Fibroblast of upper back skin (primary cell): ENCODE measurements around the gene HOXC12.

Experiments
- DNase-seq: peaks from one replicate; pipeline ENCODE4 v3.0.0-alpha.2; 2013

Gene HOXC12

GRCh38 chr12:53956914-53957536, 2.3 kb downstream of the HOXC12 start:
- no peak for DNase-seq

DNA sequence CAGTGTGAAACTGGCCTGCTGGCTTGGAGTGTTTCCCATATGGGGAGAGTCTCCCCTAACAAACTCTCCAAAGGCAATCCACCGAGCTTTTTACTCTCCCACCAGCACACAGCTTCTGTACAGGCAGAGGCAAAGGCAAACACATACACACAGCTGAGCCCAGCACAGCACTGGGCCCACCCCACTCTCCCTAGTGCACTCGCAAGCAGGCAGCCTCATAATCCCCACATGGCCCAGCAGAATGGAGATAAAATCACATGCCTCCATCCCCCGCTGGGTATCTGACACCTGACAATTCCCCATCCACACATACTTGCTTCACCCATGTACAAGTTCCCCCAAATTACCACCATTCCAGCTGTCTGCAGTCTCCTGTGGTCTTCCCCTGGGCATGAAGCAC, 3.4 kb downstream of the HOXC12 start:
- DNase-seq = no peak

GRCh38 chr12:53959314-53959713, 4.6 kb downstream of the HOXC12 start:
- no peak for DNase-seq

DNA sequence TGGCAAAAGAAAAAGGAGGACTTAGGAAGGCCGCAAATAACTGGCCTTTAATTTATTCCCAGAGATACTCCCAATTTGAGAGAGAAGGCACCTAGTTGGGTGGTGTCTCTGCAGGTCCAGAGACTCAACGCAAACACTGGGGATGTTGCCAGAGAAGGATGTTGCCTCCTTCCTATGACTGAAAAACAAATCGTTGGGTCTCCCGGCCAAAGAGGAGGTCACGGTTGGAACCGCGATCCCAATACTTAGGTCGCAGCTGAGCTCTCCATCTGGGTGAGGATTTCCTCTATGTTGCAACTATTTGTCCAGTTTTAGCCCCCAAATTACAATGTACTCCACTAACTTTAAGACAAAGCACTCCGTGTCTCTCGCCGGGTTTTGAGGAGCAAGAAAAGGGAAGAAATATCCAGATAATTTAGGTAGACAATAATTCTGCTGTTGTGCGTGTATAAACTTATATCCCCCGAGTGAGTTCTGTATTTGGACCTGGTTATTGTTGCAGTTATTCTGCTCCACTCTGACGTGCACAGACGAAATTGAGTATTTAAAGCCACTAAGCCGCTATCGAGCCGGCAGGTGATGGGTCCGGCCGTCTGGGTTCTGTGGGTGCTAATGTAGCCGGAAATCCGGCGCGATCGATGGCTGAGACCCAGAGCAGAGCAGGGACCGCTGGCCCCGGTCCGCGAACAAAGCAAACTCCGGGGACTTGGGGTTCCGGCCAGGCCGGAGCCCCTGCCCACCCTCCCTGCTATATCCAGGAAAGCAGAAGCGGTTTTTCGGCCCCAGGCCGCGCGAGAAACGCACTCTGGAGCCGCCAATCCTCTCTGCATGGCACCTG, 5.7 kb downstream of the HOXC12 start:
- DNase-seq = no peak

DNA sequence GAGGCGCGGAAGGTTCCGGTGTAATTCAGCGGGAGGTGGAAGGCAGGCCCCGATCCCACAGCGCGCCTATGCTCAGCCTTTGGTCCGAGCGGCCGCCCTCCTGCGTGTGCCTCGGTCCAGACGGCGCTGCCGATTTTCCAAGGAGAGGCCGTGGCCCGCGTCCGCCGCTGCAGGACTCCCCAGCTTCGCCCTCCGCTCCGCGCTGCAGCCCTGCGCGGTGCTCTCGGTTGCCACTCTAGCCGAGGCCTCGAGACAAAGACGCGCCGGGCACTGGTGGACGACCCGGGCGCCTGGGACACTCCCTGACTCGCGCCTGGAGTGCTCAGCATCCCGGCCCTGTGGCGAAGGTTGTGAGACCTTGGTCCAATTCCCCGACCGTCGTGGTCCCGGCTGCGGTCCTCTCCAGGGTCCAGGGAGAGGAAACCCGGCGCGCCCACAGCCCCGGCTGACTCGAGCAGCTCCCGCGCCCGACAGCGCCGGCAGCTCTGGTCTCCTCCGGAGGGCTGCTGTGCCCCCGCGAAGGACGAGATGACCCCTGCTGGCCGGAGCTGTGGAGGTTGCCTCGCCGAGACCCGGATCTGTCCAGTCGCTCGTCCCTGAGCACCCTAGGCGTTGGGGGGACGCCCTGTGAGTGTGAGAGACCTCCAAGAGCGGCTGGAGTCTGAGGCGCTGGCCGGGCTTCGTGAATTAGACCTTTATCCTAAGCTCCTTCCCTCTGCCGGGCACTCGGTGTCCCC, 6.5 kb downstream of the HOXC12 start:
- no peak for DNase-seq

GRCh38 chr12:53963005-53963404, 8.3 kb downstream of the HOXC12 start:
- no peak for DNase-seq

GRCh38 chr12:53963434-53964314, 9.0 kb downstream of the HOXC12 start:
- no peak for DNase-seq

DNA sequence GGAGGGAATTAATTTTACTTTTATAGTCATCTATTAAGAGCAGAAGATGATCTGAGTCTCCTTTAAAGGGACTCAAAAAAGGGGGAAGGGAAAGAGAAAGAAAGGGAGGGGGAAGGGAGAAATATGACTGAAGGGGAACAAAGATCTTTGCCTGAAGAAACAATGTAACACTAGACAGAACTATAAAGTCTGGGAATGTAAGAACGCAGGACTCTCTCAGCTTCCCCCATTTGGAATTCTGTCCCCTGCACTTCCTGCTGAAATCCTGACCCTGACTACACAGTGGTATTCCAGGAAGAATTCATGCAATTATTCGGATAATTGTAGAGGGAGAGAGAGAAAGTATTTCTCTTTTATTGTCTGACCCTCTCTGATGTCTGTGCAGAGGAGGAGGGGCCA, 9.6 kb downstream of the HOXC12 start:
- no peak for DNase-seq

DNA sequence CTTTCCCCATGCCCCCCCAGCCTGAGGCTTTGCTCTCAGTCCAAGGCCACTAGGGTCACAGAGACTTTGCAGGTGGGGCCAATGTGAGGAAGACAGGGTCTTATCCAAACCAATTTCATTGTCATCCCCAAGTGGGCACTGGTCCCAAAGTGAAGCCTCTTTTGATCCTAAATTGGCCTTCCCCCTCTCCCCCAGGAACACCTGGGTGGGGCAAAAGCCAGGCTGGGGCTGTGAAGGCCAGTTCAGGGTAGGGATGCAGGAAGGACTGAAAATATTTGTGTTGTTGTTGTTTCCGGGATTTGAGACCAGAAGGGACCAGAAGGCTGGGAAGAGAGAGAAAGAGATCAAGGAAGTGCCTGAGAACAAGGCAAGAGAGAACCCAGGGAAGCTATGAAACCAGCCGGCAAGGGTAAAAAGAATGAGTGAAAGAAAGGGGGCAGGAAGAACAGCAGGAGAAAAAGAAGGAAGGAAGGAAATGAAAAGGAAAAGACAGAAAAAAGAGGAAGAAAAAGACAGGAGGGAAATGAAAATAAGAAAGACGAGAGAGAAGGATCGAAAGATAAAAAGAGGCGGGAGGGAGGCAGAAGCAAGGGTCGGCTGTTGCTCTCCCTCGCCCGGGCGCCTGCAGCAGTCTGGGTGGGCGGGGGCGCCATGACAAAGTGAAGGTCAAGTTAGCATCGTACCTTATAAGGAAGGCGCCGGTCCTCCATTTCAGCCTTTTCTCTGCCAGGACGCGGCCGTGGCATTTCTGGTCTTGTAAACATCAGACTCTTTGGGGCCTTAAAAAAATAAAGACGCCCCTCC, 10.8 kb downstream of the HOXC12 start:
- DNase-seq = no peak

DNA sequence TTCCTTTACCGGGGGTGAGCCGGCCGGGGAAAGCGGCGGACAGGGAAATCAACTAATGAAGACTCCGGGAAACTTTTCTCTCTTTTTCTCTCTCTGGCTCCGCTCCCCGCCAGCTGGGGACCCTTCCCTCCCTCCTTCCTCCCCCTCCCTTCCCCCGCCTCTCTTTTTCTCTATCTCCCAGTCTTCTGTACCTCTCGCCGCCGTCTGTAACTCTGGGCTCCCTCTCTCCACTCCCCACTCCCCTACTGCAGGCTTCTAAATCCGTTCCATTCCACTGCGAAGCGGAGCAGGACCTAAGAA, 11.3 kb downstream of the HOXC12 start:
- no peak for DNase-seq

GRCh38 chr12:53966385-53967133, 11.9 kb downstream of the HOXC12 start:
- DNase-seq = no peak

- no peak for DNase-seq
Measured at GRCh38 chr12:53967421-53967925, 12.8 kb downstream of the HOXC12 start.

DNA sequence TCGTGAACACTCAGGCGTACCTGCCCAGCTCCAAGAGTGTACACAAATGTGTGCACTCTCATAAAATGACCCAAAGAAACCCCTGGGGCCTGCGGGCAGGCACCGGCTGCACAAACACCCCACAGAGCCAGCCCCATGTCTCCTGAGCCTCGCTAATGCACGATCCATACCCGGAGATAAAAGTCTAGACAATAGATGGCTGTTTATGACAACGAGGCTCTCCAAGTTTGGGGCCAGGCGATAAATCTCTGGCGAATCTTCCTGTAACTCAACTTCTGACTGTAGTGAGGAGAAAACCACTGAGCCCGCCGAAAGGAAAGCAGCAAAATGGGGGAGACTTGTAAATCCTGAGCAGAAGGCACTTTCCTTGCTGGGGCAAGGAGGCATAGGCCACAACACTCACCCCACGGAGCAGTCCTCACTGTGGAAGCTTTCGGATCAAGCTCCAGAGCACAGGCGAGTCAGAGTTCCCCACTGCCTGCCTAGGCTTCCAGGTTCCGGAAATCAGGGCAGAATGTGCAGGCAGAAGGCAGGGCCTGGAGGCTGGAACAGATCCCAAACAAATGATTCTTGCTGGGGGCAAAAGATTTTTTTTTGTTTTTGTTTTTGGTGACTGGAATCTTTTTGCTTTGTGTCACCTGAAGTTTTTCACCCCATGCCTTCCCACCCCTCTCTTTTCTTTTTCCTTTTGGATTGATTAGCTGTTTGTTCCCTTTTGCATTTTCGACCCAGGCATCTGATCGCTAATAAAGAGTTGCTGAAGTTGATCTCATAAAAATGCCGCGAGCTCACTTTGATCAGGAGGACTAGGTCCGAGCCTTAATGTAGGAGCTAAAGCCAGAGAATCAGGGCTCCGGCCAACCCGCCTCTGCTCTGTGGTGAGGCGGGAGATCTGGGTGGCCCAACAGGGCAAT, 13.8 kb downstream of the HOXC12 start:
- no peak for DNase-seq

DNA sequence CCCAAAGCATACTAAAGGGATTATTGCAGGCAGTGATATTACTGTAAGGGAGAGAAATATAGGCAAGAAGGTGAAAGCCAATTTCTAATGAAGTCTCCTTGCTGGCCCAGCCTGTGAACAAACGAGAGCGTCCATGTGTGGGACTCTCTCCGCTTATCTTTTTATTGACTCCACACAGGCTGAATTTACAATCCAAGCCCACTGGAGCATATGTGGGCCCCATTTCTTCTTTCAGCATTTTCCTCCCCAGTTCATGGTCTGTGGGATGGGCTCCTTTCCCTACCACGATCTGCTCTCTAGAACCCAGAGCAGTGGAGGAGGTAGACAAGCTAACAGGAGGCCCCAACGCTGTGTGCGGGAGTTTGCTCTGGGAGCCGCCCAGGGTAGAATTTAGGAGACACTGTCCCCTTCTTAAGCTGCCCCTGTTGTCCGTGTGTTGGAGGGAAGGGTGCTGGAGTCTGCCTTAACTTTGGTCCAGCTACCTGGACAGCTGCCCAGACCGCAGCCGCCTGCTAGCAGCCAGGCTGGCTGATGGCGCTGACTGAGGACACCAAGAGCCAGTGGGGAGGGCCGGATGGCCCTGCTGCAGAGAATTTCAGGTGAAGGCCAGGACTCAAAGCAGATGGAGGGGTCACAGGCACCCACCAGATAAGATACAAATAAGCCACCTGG, 15.0 kb downstream of the HOXC12 start:
- no peak for DNase-seq

DNA sequence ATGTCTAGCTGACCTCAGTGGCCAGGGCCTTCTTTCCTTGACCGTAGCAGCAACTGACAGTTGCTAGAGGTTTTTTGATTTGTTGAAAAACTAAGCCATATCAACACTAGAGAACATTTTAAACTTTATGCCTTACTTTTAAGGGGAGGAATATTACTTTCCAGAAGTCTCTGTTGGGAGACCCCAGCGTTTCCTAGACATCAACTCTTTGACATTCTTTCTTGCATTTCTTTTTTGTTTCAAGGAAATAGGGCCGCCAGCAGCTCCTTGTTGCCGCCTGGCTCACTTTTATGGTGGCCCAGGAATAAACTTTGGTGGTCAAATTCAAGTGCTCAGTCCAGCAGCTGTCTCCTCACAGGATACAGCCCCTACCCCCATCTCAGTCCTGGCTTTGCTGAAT, 15.7 kb downstream of the HOXC12 start:
- DNase-seq = no peak

- no peak for DNase-seq
Measured at GRCh38 chr12:53971129-53971528, 16.4 kb downstream of the HOXC12 start.

DNA sequence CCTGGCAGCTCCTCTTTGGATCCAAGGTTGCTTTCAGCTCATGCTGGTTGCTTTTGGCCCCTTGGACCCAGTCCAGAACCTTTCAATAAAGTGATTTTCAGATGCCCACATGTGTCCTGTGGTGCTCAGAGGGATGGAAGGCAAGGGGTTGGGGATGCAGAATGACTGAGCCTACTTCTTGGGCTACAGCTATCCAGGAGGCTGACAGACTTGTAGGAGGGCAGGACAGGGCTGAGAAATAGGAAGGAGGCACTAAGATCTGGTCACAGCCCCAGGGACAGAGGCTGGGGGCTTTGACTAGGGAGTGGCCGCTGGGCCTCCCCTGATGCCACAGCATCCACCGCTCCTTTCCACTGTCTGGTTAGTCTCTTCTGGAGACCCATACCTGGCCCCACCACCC, 17.0 kb downstream of the HOXC12 start:
- DNase-seq = no peak

DNA sequence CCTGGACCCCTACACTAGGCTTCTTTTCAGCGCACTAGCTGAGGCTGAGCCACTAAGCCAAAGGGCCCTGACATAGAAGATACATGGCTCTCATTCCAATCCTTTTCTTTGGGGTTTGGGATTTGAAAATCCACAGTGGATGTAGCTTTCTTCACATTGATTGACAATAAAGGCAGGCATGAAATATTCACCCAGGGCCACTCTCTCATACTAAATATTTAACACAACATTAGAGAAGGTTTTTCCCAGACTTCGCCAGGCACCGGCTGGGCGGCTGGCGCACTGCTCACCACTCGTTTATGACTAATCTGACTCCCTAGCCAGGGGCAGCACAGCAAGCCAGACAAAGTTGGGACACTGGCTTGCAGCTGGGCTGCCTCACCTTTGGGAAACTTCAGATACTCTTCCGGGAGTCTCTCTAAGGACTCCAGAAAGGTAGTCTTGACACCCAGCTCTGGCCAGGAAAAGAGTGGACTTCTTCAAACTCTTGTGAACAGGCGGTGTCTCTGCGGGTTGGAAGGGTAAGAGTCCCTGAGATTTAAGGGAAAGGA, 17.5 kb downstream of the HOXC12 start:
- no peak for DNase-seq

GRCh38 chr12:53972722-53973235, 18.1 kb downstream of the HOXC12 start, which contains the start of gene HOXC11:
Gene HOXC11, plus strand, starts transcription at chr12:53973126. Its CDS starts 116 bp downstream, at chr12:53973242.
- no peak for DNase-seq
